ENCODE measurements around the gene ZAR1.

ZAR1 gene

GRCh38 chr4:48490680-48491513 is 845 bp downstream of the ZAR1 start:
- no peaks in the 10 kb centered on the region for H3K36me3 ChIP-seq (ENCODE audit: control insufficient read depth, insufficient read depth, low read length, severe bottlenecking)
- no peak for DNase-seq (ENCODE audit: low read depth)
- H3K27me3 ChIP-seq (replicated peaks; ENCODE audit: control insufficient read depth, insufficient read depth, low read length) = peaks cover 35% of the 10 kb centered on the region
- H3K9ac ChIP-seq (ENCODE audit: low read length) = no peak overlapping the region
- no peak overlapping the region for H3K4me3 ChIP-seq (ENCODE audit: low read length)
- peaks cover 3% of the 10 kb centered on the region for H3K4me1 ChIP-seq (ENCODE audit: control insufficient read depth, insufficient read depth, low read length)
- H3K9me3 ChIP-seq (ENCODE audit: control insufficient read depth, low read length) = no peaks in the 10 kb centered on the region

GRCh38 chr4:48491514-48492176 is 1.6 kb downstream of the ZAR1 start:
- Histone ChIP-seq H3K27me3 (replicated peaks; ENCODE audit: control insufficient read depth, insufficient read depth, low read length) (peaks cover 35% of the 10 kb centered on the region), H3K4me1 (ENCODE audit: control insufficient read depth, insufficient read depth, low read length) (peaks cover 3% of the 10 kb centered on the region), H3K9ac (ENCODE audit: low read length) (no peak overlapping the region), H3K36me3 (ENCODE audit: control insufficient read depth, insufficient read depth, low read length, severe bottlenecking) (no peaks in the 10 kb centered on the region), H3K4me3 (ENCODE audit: low read length) (no peak overlapping the region), H3K9me3 (ENCODE audit: control insufficient read depth, low read length) (no peaks in the 10 kb centered on the region)
- DNase-seq (ENCODE audit: low read depth) = no peak

- H3K27me3 ChIP-seq (replicated peaks; ENCODE audit: control insufficient read depth, insufficient read depth, low read length) = peaks cover 28% of the 10 kb centered on the region
- no peaks in the 10 kb centered on the region for H3K9me3 ChIP-seq (ENCODE audit: control insufficient read depth, low read length)
- H3K4me1 ChIP-seq (ENCODE audit: control insufficient read depth, insufficient read depth, low read length) = peaks cover 13% of the 10 kb centered on the region
- H3K9ac ChIP-seq (ENCODE audit: low read length) = no peak overlapping the region
- H3K4me3 ChIP-seq (ENCODE audit: low read length) = no peak overlapping the region
- peaks cover 2% of the 10 kb centered on the region for H3K36me3 ChIP-seq (ENCODE audit: control insufficient read depth, insufficient read depth, low read length, severe bottlenecking)
- DNase-seq (ENCODE audit: low read depth) = peak; percentile 57
These were observed 3.5 kb downstream of the ZAR1 start for GRCh38 chr4:48493452-48494100.

DNA sequence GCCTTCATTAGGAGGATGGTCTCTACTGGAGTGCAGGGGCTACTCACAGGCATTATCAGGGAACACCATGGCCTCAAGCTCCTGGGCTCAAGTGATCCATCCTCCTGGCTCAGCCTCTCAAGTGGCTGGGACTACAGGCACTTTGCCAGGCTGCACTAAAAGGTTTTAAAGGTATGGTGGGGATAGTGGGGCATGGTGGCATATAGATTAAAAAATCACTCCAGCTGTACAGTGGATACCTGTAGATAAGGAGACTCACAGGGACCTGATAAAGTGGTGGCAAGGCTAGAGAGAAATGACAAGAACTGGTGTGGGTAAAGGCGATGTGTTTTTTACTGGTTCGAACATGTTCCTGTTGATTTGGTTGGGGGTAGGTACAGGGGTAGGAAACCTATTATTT is 5.9 kb downstream of the ZAR1 start:
- H3K4me1 ChIP-seq (ENCODE audit: control insufficient read depth, insufficient read depth, low read length) = peaks cover 13% of the 10 kb centered on the region
- H3K27me3 ChIP-seq (replicated peaks; ENCODE audit: control insufficient read depth, insufficient read depth, low read length) = peaks cover 13% of the 10 kb centered on the region
- H3K9ac ChIP-seq (ENCODE audit: low read length) = no peak overlapping the region
- no peaks in the 10 kb centered on the region for H3K9me3 ChIP-seq (ENCODE audit: control insufficient read depth, low read length)
- peaks cover 26% of the 10 kb centered on the region for H3K36me3 ChIP-seq (ENCODE audit: control insufficient read depth, insufficient read depth, low read length, severe bottlenecking)
- H3K4me3 ChIP-seq (ENCODE audit: low read length) = no peak overlapping the region
- DNase-seq (ENCODE audit: low read depth) = no peak

DNA sequence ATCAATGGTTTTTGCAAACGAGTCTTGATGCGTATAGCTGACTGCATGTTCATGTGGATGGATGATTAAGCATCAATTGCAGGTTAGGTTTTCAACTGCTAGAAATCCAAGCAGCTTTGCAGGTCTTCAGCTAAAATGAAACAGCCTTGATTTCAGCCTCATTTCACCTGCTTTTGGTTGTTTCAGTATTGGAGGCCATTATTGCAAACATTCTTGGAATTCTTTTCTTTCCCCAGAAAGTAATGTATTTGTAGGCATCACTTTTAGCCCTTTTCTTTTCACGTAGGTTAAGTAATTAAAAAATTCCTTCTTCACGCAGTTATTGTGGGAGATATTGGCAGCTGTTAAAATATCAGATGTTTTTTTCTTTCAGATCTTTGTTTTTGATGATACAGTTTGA is 8.8 kb downstream of the ZAR1 start:
- Histone ChIP-seq H3K9ac (ENCODE audit: low read length) (no peak overlapping the region), H3K4me1 (ENCODE audit: control insufficient read depth, insufficient read depth, low read length) (peaks cover 9% of the 10 kb centered on the region), H3K27me3 (replicated peaks; ENCODE audit: control insufficient read depth, insufficient read depth, low read length) (no peaks in the 10 kb centered on the region), H3K36me3 (ENCODE audit: control insufficient read depth, insufficient read depth, low read length, severe bottlenecking) (peaks cover 26% of the 10 kb centered on the region), H3K9me3 (ENCODE audit: control insufficient read depth, low read length) (no peaks in the 10 kb centered on the region), H3K4me3 (ENCODE audit: low read length) (no peak overlapping the region)
- DNase-seq (ENCODE audit: low read depth) = no peak

GRCh38 chr4:48499551-48500066 is 9.6 kb downstream of the ZAR1 start:
- Histone ChIP-seq H3K4me1 (ENCODE audit: control insufficient read depth, insufficient read depth, low read length) (peaks cover 9% of the 10 kb centered on the region), H3K36me3 (ENCODE audit: control insufficient read depth, insufficient read depth, low read length, severe bottlenecking) (peaks cover 27% of the 10 kb centered on the region), H3K9ac (ENCODE audit: low read length) (no peak overlapping the region), H3K9me3 (ENCODE audit: control insufficient read depth, low read length) (no peaks in the 10 kb centered on the region), H3K4me3 (ENCODE audit: low read length) (no peak overlapping the region), H3K27me3 (replicated peaks; ENCODE audit: control insufficient read depth, insufficient read depth, low read length) (no peaks in the 10 kb centered on the region)
- no peak for DNase-seq (ENCODE audit: low read depth)

- Histone ChIP-seq H3K36me3 (ENCODE audit: control insufficient read depth, insufficient read depth, low read length, severe bottlenecking) (peaks cover 44% of the 10 kb centered on the region), H3K4me1 (ENCODE audit: control insufficient read depth, insufficient read depth, low read length) (no peaks in the 10 kb centered on the region), H3K9me3 (ENCODE audit: control insufficient read depth, low read length) (no peaks in the 10 kb centered on the region), H3K4me3 (ENCODE audit: low read length) (no peak overlapping the region), H3K27me3 (replicated peaks; ENCODE audit: control insufficient read depth, insufficient read depth, low read length) (no peaks in the 10 kb centered on the region), H3K9ac (ENCODE audit: low read length) (no peak overlapping the region)
- peak; percentile 52 for DNase-seq (ENCODE audit: low read depth)
These were observed 13.4 kb downstream of the ZAR1 start for GRCh38 chr4:48503233-48504025.

GRCh38 chr4:48504026-48504330 is 13.9 kb downstream of the ZAR1 start:
- H3K9me3 ChIP-seq (ENCODE audit: control insufficient read depth, low read length) = no peaks in the 10 kb centered on the region
- no peak overlapping the region for H3K4me3 ChIP-seq (ENCODE audit: low read length)
- H3K27me3 ChIP-seq (replicated peaks; ENCODE audit: control insufficient read depth, insufficient read depth, low read length) = no peaks in the 10 kb centered on the region
- peaks cover 44% of the 10 kb centered on the region for H3K36me3 ChIP-seq (ENCODE audit: control insufficient read depth, insufficient read depth, low read length, severe bottlenecking)
- no peak overlapping the region for H3K9ac ChIP-seq (ENCODE audit: low read length)
- no peak for DNase-seq (ENCODE audit: low read depth)
- H3K4me1 ChIP-seq (ENCODE audit: control insufficient read depth, insufficient read depth, low read length) = no peaks in the 10 kb centered on the region

DNA sequence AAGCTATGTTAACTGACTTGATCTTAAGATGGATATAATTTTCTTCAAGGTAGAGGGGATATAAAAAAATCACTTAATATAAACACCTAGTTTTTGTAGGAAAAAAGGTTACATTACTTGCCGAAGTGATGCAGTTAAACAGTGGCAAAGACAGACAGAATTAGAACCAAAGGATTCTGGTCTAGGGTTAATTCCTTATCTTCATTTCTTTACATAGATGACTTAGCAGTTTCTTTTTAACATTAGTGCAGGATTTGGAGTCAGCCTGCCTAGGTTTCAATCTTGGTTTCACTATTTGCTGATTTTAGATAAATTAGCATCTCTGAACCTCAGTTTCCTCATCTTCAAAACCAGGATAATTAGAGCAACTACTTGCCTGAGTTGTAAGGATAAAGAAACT is 14.3 kb downstream of the ZAR1 start:
- no peaks in the 10 kb centered on the region for H3K9me3 ChIP-seq (ENCODE audit: control insufficient read depth, low read length)
- no peaks in the 10 kb centered on the region for H3K27me3 ChIP-seq (replicated peaks; ENCODE audit: control insufficient read depth, insufficient read depth, low read length)
- DNase-seq (ENCODE audit: low read depth) = peak; percentile 16
- peaks cover 44% of the 10 kb centered on the region for H3K36me3 ChIP-seq (ENCODE audit: control insufficient read depth, insufficient read depth, low read length, severe bottlenecking)
- H3K4me3 ChIP-seq (ENCODE audit: low read length) = no peak overlapping the region
- H3K4me1 ChIP-seq (ENCODE audit: control insufficient read depth, insufficient read depth, low read length) = no peaks in the 10 kb centered on the region
- H3K9ac ChIP-seq (ENCODE audit: low read length) = no peak overlapping the region

- peaks cover 44% of the 10 kb centered on the region for H3K36me3 ChIP-seq (ENCODE audit: control insufficient read depth, insufficient read depth, low read length, severe bottlenecking)
- no peak overlapping the region for H3K4me3 ChIP-seq (ENCODE audit: low read length)
- H3K9me3 ChIP-seq (ENCODE audit: control insufficient read depth, low read length) = no peaks in the 10 kb centered on the region
- H3K4me1 ChIP-seq (ENCODE audit: control insufficient read depth, insufficient read depth, low read length) = no peaks in the 10 kb centered on the region
- H3K27me3 ChIP-seq (replicated peaks; ENCODE audit: control insufficient read depth, insufficient read depth, low read length) = no peaks in the 10 kb centered on the region
- no peak overlapping the region for H3K9ac ChIP-seq (ENCODE audit: low read length)
- peak; percentile 41 for DNase-seq (ENCODE audit: low read depth)
These were observed 16.7 kb downstream of the ZAR1 start for GRCh38 chr4:48506716-48507115.

DNA sequence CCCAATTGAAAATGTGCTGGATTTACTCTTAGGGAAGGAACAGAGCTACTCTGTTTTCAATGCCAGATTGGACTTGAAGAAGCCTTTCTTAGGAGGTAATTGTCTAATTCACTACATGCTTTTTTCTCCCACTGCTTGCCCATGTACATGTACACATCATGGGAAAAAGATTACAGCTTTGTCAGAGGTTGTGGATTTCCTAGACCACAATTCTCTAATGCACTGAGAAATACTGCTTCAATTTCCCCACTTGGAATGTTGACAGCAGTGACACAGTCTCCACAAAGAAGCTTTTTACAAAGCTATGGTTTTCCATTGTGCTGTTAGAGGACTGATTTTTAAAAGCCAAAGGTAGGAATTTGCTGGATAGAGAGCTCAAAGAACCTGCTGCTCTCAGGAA is 19.5 kb downstream of the ZAR1 start:
- Histone ChIP-seq H3K4me1 (ENCODE audit: control insufficient read depth, insufficient read depth, low read length) (no peaks in the 10 kb centered on the region), H3K36me3 (ENCODE audit: control insufficient read depth, insufficient read depth, low read length, severe bottlenecking) (peaks cover 71% of the 10 kb centered on the region), H3K4me3 (ENCODE audit: low read length) (no peak overlapping the region), H3K9me3 (ENCODE audit: control insufficient read depth, low read length) (no peaks in the 10 kb centered on the region), H3K27me3 (replicated peaks; ENCODE audit: control insufficient read depth, insufficient read depth, low read length) (no peaks in the 10 kb centered on the region), H3K9ac (ENCODE audit: low read length) (no peak overlapping the region)
- peak; percentile 6 for DNase-seq (ENCODE audit: low read depth)
